IPS DF 4.7 (cell line): Measurements from ENCODE around the gene MEIOSIN.
"Not testable (repeated sequence)": the region's sequence is repeated elsewhere in the genome, so short reads cannot be mapped to it uniquely, and the experiment has no call there.

Experiments used
- DNase-seq: peaks from one replicate; pipeline ENCODE4 v3.0.0-alpha.2; 2013; ENCODE audit warnings: low spot score; ENCODE audit errors: extremely low read depth

The MEIOSIN gene

DNA sequence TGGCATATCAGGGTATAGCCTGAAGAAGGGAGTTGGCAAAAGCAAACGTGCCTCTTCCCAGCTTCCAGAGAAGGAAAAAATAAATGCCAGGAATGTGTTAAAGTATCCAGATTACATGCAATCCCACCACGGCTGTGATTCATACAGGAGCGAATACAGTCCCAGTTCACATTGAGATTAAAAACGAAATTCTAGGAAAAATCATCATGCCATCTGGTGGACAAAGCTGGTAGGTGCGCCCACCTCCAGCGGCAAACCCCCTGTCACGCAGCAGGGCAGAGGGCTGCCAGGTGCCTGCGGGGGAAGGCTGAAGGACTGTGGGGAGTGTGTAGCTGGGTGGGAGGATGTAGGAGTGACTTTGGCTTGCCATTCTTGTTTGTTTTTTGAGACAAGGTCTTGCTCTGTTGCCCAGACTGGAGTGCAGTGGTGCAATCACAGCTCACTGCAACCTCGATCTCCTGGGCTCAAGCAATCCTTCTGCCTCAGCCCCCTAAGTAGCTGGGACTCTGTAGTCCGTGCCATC lies 65.8 kb downstream of the MEIOSIN start:
- DNase-seq = no peak

DNA sequence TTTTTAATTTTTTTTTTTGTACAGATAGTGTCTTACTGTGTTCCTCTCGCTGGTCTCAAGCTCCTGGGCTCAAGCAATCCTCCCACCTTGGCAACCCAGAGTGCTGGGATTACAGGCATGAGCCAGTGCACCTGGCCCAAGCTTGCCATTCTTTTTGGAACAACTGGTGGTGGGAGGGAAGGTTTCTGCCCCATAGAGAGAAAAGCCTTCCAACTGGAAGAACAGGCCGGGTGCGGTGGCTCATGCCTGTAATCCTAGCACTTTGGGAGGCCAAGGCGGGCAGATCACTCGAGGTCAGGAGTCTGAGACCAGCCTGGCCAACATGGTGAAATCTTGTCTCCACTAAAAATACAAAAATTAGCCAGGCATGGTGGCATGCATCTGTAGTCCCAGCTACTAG lies 66.3 kb downstream of the MEIOSIN start:
- not testable (repeated sequence) for DNase-seq

DNA sequence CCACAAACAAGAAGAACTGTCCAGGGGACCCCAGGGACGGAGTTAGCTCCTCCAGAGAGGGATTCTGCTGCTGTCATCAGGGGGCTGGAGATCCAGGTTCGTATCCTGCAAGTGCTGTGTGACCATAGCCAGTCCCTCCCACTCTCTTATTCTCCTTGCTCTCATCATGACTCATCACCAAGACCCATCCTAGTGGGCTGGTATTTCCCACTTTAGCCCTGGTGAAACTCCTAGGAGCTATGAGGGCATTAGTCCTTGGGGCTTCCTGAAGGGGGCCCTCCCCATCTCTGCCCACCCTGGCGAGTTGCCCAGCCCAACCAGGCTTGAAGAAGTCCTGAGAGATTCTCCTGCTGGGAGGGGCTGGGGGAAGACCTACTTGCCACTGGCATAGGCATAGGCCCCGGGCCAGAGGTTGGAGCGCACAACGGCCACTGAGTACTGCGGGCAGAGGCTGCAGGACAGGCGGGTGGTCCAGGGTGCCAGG lies 66.9 kb downstream of the MEIOSIN start:
- no peak for DNase-seq

DNA sequence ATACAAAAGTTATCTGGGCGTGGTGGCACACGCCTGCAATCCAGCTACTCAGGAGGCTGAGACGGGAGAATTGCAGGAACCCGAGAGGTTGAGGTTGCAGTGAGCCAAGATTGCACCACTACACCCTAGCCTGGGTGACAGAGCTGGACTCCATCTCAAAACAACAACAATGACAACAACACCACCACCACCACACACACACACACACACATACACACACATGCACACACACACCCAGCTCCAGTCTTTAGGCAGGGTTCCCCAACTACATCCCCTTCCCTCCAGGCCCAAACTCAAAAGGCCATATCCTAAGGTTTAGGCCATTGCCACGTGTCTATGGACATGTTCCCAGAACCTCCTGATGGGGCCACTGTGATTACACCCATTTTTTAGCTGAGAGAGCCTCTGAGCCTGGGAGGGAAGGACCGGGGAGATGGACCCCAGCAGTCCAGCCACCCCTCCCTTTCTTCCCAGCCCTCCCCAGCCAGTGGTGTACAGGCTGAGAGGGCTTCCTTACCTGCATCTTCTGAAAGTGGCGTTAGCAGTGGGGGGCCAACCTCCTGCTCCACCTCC lies 68.5 kb downstream of the MEIOSIN start:
- DNase-seq = no peak

DNA sequence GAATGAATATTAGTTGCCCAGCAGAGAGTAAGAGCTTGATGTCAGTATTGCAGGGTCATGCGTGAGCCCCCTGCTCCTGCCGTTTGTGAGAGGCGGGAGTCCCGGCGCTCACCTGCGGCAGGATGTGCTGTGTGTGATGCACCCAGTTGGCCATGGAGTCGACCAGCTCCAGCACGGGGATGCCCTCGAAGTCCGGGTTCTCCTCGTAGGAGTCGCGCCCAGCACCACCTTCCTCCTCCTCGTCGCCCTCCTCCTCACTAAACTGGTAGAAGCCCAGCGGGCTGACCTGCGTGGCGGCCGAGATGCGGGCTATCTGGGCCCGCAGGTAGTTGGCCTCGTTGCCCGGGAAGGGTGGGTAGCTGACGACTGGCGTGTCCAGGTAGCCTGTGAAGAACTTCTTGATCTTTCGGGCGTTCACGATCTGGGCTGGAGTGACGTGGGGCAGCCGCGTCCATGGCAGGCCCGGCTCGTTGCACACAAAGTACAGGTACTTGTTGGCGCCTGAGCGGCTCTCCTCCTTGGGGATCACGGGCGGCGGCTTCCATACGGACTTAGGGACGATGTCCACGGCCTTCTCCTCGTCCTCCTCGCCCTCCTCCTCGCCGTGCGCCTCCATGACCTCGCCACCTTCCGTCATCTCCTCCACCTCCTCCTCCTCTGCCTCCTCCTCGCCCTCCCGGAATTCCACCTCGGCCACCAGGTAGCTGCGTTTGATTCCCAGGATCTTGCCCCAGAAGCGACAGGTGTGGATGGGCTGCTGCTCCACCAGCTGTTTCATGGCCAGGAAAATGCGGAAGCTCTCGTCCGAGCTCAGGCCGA lies 71.1 kb downstream of the MEIOSIN start:
- DNase-seq = no peak

DNA sequence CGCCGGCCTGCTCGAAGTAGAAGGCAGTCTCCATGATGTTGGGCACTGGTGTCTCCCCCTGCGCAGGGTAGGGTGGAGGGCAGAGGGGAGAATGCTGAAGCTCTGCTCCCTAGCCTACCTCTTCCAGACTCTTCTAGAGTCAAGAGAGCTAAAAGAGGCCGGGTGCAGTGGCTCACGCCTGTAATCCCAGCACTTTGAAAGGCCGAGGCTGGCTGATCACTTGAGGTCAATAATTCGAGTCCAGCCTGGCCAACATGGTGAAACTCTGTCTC lies 71.7 kb downstream of the MEIOSIN start:
- no peak for DNase-seq

DNA sequence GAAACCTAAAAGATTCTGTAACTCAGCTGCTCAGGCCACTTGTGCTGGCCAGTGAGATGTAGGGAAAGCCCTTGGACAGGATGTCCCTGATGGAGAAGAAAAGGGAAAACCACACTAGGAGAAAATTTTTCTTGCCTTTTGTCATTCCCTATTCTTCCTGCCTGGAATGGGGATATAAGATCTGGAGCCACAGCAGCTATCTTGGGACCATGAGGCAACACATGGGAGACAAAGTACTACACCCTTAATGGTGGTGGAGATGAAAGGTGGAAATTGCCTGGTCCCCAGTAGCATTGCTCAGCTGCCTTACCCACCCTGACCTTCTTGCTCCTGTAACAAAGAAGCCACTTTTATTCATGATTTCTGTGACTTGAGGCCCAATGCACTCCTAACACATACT lies 72.5 kb downstream of the MEIOSIN start:
- DNase-seq = no peak

DNA sequence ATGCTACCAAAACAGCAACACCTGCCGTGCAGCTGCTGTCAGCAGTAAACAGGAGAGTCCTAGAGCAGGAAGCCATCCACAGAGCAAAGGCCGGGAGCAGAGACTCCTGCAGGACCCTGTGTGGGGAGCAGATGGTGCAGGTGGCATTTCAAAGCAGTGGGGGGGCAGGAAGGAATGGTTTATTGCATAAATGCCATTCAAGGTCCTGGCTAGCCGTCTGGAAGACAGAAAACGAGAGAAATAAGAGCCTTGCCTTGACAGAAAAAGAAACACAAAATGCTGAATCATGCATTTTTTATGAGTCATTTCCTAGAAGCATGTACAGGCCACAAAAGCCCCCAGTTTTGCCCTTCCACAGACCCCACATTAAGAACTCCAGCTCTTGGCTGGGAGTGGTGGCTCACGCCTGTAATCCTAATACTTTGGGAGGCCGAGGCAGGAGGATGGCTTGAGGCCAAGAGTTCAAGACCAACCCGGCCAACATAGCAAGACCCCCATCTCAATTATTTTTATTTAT lies 76.5 kb downstream of the MEIOSIN start:
- DNase-seq = no peak

DNA sequence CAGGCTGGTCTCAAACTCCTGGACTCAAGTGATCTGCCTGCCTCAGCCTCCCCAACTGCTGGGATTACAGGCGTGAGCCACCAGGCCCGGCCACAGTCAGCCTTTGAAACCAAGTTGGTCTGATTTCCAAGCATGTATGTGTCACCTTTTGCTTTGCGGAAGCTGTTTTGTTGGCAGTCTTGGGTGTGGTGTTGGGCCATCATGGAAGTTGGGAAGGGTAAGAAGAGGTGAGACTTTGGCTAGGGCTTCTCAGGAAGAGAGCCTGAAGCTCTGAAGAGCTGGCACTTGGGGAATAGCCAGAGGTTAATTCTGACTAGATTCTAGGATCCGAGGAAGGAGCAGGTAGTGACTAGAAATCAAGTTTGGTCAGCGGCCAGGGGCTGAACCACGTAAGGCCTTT lies 79.1 kb downstream of the MEIOSIN start:
- DNase-seq = no peak
